HG03469 (cell line): ENCODE measurements around the gene LYZL6.

Source experiments
- ATAC-seq: cut with Tn5 transposase; IDR thresholded peaks from one replicate; pipeline ENCODE4 v1.9.1; 2021; ENCODE audit warnings: mild to moderate bottlenecking, moderate library complexity, moderate number of reproducible peaks; ENCODE audit not compliant: unreplicated experiment

Gene LYZL6

GRCh38 chr17:35943537-35943936 is at the start of gene LYZL6:
TSS of gene LYZL6 (minus strand) at chr17:35943713. CDS start at chr17:35939356, 4,357 bp downstream.
- ATAC-seq, result no peak

GRCh38 chr17:35991075-35991474 is 47.6 kb upstream of the LYZL6 start:
- no peak for ATAC-seq

GRCh38 chr17:35988164-35988563 is 44.7 kb upstream of the LYZL6 start:
- ATAC-seq, result no peak

- no peak for ATAC-seq
Observed at GRCh38 chr17:35986643-35987042, 43.1 kb upstream of the LYZL6 start, which contains the start of gene CCL14. TSS of gene CCL14 (minus strand) at chr17:35986729. CDS start at chr17:35986649, 80 bp downstream.

GRCh38 chr17:35984140-35984539 is 40.6 kb upstream of the LYZL6 start:
- ATAC-seq, result no peak

DNA sequence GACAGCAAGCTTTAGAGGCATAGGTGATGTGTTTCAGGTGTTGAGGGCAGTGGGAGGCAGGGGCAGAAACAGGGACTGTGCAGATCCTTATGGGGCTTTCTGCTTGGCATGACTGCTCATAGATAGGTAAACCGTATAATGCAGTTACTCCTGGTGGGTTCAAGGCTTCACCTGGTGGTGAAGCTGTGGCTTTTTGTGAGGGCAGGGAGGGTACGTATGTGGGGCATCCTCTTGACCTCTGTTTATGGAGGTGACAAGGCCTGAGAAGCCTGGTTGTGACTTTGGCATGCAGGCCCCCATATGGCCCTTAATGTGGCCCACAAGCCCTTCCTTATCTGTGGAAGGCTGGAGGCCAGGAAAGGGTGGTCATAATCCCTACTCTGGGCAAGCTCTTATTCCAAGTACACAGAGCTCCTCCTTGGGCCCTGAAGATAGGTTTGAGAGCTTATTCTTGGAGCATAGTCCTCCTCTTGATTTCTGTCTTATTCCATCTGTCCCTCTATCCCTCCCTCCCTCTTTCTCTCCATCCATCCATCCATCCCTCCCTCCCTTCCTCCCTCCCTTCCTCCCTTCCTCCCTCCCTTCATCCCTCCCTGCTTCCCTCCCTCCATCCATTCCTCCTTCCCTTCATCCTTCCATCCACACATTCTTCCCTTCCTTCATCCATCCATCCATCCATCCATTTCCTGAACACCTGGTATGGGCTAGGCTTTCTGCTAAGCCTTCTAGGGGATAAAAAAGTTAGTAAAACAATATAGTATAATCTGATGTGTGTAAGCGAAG is 39.1 kb upstream of the LYZL6 start:
- ATAC-seq, result no peak

GRCh38 chr17:35981908-35982330 is 38.4 kb upstream of the LYZL6 start:
- ATAC-seq, result no peak

GRCh38 chr17:35981246-35981645 is 37.7 kb upstream of the LYZL6 start, which contains the start of gene CCL16:
TSS of gene CCL16 (minus strand) at chr17:35981497. CDS start at chr17:35981420, 77 bp downstream.
- ATAC-seq, result no peak

GRCh38 chr17:35978346-35978745 is 34.8 kb upstream of the LYZL6 start:
- ATAC-seq, result no peak

- ATAC-seq, result no peak
Observed at GRCh38 chr17:35977509-35977908, 34.0 kb upstream of the LYZL6 start.

- no peak for ATAC-seq
Observed at GRCh38 chr17:35973333-35974260, 30.1 kb upstream of the LYZL6 start.

DNA sequence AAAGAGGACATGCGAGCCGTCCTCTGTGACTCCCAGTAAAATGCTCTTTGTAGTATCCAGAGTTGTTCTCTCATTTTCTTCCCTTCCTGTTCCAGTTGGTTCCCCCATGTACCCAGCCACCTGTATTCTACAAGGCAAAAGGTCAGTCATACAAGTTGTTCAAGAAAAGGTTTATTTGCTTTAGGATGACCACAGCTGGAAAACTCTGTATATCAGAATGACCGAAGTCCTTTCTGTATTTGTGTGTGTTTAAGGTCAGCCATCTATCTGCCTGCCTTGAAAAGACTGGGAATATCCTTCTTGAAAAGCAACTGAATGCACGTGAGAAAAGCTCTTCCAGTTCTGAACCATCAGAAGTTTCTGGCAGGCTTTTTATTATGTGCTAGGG is 29.4 kb upstream of the LYZL6 start:
- no peak for ATAC-seq

DNA sequence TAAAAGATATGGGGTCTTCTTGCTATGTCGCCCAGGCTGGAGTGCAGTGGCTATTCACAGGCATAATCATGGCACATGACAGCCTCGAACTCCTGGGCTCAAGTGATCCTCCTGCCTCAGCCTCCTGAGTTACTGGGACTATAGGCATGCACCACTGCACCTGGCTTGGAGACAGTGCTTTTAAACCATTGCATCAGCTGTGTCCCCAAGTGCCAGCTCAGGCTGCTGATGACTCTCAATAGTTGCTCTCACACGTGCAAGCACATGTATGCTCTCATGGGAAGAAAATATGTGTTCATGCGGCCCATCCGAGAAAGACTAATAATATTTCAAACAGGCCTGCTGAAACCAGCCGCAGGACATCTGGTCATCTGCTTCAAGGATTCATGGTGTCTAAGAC is 29.0 kb upstream of the LYZL6 start:
- ATAC-seq, result no peak

DNA sequence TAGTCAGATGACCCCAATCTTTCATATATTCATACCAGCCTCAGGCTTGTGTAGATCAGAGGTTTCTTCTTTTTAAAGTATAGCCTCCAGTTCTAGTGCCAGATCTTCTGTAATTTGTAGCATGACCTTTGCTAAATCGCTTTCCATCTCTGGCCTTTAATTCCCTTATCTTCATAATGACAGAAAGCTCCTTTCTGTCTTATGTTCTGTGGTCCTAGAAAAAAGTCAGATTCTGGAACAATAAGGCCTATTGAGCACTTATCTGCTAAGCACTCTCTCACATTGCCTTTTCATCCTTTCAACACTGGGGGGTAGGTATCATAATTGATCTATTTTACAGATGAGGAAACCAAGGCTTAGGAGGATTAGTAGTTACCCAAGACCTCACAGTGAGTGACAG is 28.6 kb upstream of the LYZL6 start:
- no peak for ATAC-seq

- no peak for ATAC-seq
Observed at GRCh38 chr17:35969558-35970380, 26.3 kb upstream of the LYZL6 start.

DNA sequence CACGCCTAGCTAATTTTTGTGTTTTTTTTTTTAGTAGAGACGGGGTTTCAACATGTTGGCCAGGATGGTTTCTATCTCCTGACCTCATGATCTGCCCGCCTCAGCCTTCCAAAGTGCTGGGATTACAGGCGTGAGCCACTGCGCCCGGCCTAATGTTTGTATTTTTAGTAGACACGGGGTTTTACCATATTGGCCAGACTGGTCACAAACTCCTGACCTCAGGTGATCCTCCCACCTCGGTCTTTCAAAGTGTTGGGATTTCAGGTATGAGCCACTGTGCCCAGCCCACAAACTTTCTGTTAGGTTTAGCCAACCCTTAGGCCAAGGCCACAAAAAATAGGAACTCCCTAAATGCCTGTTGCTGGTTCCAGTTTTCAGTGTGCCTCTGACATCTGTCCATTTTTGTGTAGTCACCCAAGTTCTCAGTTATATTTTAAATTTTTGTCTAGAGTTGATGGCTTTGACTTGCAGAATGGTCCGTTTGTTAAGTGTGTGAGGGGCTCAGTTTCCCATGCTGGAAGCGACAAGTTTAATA is 25.1 kb upstream of the LYZL6 start:
- ATAC-seq, result no peak

DNA sequence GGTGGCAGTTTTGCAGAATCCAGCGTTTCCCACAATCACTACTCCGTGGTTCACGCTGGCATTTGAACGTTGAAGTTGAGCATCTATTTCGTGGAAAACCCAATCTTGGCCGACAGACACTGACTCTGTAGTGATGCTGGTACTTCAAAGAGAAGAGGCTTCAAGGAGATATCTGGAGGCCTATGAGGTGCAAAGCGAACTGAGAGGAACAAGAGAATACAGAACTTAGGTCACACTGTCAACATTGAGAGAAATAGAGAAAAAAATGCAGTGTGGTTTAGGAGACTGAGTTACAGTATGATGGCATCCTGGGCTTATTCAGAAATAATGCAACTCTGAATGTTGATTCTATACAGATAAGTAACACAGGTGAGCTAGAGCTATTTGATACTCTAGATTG is 21.8 kb upstream of the LYZL6 start:
- no peak for ATAC-seq

GRCh38 chr17:35963663-35964062 is 20.1 kb upstream of the LYZL6 start:
- no peak for ATAC-seq

GRCh38 chr17:35953720-35954119 is 10.2 kb upstream of the LYZL6 start:
- ATAC-seq, result no peak

- no peak for ATAC-seq
Observed at GRCh38 chr17:35949401-35949800, 5.9 kb upstream of the LYZL6 start.

DNA sequence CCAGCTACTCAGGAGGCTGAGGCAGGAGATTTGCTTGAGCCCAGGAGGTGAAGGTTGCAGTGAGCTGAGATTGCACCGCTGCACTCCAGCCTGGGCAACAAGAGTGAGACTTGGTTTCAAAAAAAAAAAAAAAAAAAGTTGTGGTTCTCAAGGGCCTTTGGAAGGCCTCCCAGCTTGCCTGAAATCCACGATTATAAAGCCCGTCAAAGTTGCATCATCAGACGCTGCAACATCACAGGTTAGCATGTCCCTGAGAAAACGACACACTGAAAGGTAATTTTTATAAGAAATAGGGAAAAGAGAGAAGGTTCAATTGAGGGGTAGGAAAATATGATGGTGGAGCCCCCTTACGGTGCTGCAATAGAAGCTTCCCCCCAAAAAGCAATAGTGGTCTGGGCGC is 4.6 kb upstream of the LYZL6 start:
- no peak for ATAC-seq
